ENCODE data around the gene CPT1C.

CPT1C gene

DNA sequence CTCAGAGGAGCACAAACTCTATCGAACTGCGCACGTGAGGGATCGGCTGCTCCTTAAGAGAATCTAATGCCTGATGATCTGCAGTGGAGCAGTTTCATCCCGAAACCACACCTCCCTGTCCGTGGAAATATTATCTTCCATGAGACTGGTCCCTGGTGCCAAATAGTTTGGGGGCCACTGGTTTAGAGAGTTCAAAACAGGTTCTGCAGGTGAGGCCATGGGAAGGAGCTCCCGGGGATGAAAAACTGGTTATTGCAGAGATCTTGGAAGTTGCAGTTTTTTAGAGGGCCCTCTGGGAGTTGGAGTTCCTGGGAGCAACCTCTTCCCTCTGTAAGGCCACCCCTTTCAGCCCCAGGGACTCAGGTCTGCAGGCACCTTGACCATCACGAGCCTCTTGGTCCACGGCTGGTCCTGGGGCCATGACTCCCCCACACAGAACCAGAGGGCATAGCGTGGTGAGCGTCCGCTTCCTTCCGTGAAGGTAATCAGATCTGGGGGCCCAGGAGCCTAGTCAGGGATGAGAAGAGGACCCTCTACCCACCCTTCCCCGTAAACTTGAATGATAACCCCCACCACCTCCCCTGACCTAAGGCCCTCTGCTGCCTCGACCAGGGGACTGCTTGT, 30.5 kb upstream of the CPT1C start:
- DNase-seq (ENCODE audit: low read depth, low spot score): no peak

DNA sequence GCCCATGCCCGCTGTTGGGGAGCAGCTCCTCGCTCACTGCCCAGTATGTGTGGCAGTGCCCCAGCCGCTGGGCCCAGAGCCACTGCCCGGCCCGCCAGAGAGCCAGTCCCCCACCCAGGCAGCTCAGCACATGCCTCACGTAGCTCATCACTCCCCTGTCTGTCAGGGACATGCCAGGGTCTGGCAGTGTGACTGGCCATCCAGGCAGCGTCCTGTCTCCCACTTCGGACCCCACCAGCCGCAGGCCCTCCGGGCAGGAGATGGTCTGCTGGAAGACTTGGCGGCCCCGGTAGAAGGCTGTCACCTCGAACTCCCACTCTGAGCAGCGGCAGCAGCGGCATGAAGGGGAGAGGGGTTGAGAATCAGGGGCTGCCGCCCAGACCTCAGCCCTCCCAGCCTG, 28.9 kb upstream of the CPT1C start:
- DNase-seq (ENCODE audit: low read depth, low spot score): no peak

DNA sequence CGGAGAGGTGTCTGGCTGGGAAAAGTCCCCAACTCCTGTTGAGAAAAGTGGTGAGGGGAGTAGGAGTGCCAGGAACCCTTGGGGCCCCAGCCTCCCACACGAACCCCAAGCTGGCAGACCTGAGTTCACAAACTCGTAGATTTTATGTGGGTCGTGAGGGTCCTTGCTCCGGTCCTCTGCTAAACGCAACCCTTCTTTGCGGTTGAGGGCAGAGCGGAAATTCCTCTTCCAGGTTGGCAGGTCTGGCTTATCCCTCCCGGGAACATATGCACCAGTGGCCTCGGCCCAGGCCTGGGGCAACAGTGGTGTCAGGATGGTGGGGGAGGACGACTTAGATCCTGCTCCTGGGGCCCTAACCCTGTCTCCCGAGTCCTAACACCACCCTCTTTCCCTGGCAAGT, 27.7 kb upstream of the CPT1C start:
- DNase-seq (ENCODE audit: low read depth, low spot score): no peak

DNA sequence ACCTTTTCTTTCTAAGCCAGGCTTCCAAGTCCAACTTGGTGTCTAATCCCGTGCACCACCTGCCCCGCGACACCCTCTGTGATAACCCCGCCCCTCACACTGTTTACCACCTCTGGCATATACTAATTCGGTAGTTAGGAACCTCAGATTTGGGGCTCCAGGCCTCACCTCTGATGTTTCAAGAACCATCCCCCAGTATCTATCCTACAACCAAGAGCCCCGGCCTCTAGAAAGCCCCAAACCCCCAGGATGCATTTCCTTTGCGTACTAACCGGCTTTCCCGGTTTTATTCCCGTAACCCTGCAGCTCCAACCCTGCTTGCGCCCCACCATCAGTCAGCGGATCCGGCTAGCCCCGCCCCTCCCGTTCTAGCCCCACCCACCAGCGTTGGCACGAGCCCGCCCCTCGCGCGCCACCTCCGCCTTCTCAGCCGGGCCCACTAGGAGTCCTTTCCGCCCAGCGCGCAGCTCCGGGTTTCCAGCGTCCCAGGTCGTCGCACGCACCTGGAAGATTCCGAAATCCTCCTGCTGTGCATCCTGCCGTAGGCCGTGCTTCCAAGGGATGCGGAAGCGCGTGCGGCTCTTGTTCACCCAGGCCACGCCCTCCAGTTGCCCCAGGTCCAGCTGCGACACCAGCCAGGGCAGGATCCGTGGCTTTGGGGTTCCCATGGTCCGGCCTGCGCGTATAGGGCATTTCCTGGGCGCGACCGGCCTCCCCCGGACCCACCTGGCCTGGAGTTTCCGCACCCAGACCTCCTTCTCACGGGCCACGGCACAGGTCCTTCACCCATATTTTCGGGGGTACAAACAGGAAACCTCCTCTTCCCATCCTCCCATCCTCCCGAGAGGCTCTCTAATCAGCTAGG, 26.5 kb upstream of the CPT1C start:
- peak; percentile 74 for DNase-seq (ENCODE audit: low read depth, low spot score)

DNA sequence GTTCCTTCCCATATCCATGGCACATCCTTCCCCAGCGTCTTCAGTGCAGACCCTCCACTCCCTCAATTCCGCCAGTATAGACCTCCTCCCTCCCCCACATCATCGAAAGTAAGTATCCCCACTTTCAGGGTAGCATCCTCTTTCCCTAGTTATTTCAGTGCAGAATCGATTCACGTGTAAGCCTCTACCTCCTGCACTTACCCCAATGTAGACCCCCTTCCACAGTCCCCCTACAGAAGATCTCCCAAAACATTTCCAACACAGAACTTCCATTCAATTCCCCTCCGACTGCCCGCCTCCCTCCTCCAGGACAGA, 25.9 kb upstream of the CPT1C start:
- no peak for DNase-seq (ENCODE audit: low read depth, low spot score)

DNA sequence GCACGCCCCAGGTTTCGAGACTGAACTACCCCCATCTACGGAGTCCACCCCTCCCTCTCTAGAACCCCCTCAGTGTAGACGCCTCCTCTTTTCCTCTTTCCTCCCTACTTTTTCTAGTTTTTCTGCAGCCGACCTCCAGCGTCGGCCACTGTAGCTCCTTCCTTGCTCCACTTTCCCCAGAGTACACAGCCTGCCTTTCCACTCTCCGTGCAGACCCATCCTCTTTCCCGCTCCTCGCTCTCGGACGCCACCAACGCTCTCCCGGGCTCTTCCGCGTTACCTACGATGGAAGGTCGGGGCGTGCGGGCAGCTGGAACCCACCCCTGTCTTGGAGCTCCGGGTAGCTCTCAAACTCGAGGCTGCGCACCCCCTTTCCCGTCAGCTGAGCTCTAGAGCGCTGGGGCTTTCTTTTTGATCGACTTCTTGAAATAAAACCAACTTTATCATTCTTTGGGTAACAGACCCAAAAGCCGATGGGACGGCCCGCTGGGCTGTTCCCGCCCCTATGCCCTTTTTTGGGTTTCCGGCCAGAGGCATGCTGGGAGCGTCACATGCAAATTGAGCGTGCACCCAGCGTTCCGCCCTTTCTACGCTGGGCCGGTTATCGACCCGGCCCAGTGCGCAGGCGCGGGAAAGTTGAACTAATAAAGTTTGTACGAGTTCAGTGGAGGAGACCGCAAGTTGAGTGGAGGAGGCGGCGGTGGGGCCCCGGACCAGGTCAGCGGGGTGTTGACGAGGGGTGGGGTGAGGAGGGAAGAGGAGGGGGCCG, 25.4 kb upstream of the CPT1C start, which contains the start of the genes BCL2L12 and IRF3:
Gene BCL2L12 (plus strand): TSS at position 583 of the 769 bp plus-strand sequence. CDS start 760 bp downstream, outside the sequence.
Gene IRF3 (minus strand): TSS at position 507 of the 769 bp plus-strand sequence. CDS start 1,019 bp downstream, outside the sequence.
- peak; percentile 97 for DNase-seq (ENCODE audit: low read depth, low spot score)

DNA sequence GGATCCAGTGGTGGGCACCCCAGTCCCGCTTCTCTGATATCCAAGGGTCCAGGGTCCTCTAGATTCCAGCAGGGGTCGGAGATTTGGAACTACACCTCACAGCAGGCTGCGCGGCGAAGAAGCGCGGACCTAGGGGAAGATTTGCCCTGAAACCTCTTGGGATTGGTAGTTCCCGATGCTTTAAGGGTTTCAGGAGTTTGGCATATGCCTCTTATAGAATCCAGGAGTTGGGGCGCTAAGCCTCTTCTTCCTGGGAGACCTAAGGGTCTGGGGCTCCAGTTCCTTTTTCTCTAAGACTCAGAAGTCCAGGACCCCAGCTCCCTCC, 24.8 kb upstream of the CPT1C start:
- no peak for DNase-seq (ENCODE audit: low read depth, low spot score)

DNA sequence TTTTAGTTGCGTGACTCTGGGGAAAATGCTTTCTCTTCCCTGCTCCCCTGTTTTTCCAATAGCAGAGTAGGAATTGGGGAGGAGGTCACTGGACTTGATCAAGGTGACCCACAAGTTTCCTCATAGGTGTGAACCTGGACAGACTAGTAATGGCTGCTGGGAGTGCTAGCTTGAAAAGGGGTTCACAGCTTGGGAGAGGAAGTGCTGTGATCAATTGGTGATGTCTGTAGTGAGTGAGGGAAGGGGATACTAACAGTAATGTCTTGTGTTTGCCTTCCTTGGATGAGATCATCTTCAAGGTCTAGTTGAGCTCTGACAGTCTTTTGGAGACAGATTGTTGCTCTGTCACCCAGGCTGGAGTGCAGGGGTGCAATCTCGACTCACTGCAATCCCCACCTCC, 23.4 kb upstream of the CPT1C start:
- DNase-seq (ENCODE audit: low read depth, low spot score): no peak

DNA sequence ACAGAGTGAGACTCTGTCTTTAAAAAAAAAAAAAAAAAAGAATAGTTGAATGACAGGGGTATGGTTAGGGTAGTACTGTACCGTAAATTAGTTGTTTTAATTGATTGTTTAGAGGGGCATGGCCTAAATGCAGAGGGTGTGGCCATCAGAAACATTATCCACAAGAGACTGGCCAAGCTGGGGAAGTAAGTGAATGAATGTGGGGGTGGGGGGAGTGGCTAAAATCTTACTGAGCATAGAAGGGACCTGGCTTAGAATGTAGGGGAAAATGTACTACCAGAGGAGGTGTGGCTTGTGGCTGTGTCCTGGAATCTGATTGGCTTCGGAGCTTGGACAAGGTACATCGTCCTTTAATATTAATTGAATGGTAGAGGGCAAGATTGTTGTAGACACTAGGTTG, 21.4 kb upstream of the CPT1C start:
- DNase-seq (ENCODE audit: low read depth, low spot score): no peak

DNA sequence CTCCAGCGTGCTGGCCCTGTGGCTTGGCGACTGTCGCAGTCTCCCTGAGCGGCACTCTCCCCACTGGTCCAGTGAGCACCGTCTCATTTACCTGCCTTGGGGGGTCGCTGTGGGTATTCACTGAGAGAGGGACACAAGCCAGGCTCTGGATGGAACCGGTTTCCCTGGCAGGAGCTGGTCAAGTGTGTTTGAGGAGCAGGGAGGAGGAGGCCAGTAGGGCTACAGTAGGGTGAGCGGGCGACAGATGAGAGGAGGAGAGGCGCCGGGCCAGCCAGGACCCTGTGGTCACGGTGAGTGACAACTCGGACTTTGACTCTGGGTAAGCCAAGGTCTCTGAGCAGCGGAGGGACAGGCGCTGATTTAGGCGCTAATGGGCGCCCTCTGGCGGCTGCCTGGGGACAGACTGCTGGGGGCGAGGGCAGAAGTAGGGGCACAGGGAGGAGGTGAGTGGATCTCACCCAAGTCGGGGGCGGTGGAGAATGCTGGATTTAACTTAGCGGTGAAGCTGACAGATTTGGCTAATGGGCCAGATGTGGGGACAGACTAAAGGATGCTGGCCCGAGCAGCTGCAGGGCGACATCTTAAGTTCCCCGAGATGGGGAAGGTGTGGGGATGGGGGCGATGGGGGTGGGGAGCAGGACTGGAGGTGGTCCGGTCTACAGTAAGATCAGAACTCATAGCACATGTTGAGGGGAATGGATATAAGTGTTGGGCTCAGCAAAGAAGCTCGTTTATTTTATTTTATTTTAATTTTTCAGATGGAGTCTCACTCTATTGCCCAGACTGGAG, 18.6 kb upstream of the CPT1C start:
- peak; percentile 58 for DNase-seq (ENCODE audit: low read depth, low spot score)

DNA sequence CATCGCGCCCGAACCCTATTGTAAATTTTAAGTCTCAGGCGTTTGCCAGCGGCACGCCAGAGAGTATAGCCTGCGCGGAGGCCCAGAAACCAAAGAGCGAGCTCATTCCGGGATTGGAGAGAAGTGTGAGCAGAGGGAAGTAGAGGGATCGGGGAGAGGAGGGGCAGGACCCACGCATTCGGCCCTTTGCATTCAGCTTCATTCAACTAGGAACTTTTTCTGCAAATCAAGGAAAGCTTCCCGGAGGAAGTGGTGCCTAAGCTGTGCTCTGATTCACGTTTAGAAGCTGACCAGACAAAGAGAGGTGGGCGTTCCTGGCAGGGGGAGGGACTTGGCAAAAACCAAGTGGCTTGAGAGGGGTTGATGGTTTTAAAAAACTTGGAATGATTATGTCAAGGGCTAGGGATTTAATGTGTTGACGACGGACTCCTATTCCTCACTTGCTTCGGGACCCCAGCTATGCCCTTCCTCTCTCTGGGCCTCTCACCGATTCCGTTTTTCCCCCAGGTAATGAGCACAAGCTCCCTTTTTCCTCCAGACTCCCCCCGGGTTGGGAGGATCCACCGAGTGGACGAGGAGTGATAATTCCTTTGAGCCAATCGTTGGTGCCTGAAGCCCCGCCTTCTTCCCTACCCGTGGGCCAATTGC, 14.7 kb upstream of the CPT1C start:
- no peak for DNase-seq (ENCODE audit: low read depth, low spot score)

DNA sequence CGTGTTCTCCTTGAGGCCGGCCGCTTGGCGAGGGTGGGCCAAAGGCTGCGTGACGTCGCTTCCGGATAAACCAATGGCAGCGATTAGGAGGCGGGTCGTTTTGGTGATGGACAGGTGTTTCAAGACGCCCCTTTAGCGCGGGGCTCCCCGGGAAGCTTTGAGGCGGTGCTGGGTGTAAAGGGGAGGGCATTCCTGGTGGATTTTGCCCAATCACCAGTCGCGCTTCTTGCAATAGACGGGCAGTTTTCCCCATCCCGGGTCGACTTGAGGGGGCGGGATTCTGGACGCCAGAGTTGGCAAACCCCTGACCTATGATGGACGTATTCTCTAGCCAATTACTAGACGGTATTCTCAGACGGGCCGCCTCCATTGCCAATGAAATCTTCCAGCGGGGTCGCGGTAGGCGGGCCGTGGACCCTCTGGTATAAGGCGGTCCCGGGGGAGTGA, 14.1 kb upstream of the CPT1C start:
- peak; percentile 98 for DNase-seq (ENCODE audit: low read depth, low spot score)

DNA sequence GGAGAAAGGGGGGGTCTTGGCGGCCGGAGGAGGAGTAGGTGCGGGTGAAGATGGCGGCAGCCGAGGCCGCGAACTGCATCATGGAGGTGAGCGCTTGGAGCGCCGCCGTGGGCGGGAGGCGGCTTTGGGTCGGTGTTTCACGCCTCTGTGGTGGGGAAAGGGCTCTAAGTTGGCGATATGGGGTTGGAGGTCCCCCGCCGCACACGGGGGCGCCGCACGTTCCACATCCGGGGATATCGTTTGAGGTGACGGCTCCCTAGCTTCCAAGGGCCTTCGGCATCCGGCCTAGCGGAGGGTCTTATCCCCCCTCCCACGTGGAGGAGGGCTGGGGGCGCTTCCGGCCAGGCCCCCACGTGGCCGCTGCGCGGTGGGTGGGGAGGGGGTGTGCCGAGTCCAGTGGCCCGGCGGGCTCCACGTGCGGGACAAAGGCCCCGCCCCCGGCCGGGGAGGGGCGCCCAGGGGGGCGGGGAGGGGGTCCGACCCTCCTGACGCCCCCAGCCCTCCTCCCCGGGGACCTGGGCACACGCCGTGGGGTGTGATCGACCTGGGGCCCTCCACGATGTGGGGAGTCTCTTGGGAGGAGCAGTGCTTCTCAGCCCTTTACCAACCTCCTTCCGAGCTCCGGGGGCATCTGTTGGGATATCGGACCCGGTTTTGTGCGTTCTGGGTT, 13.6 kb upstream of the CPT1C start, which contains the start of gene PRMT1:
Gene PRMT1 (plus strand): TSS at position 41 of the 670 bp plus-strand sequence. CDS start 10 bp downstream, at position 51.
- no peak for DNase-seq (ENCODE audit: low read depth, low spot score)

DNA sequence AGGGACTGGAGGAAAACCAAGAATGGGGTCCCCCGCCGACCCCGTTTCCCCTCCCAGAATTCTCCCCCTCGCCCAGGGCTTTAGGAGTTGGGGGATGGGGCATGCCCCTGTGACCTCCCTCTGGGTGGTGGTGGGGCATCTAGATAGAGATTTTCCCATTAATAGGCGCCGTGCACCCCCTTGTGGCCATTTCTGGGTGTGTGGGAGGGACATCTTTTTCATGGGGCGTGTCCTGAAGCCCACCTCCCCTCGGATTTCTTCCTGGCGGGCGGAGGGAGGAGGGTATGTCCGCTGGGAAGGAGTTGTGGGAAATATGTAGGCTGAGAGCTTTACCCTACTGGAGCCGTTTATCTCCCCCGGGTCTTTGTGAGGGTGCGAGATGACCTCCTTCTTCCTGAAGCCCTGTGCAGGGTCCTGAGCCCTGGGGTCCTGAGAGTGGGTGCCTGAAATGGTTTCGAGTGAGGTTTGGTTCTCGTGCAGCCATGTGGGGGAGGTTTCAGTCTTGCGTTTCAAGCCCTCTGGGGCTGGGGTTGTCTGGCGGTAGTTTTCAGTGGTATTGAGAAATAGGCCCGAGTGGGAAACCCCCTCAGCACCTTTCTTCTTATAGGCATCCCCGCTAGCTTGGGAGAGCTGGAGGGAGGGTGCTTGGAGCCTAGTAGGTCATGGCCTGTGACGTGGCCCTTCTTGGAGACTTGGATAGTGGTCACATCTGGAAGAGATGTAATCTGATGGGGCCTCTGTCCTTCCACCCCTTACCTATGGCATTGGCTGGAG, 12.8 kb upstream of the CPT1C start:
- DNase-seq (ENCODE audit: low read depth, low spot score): peak; percentile 68

DNA sequence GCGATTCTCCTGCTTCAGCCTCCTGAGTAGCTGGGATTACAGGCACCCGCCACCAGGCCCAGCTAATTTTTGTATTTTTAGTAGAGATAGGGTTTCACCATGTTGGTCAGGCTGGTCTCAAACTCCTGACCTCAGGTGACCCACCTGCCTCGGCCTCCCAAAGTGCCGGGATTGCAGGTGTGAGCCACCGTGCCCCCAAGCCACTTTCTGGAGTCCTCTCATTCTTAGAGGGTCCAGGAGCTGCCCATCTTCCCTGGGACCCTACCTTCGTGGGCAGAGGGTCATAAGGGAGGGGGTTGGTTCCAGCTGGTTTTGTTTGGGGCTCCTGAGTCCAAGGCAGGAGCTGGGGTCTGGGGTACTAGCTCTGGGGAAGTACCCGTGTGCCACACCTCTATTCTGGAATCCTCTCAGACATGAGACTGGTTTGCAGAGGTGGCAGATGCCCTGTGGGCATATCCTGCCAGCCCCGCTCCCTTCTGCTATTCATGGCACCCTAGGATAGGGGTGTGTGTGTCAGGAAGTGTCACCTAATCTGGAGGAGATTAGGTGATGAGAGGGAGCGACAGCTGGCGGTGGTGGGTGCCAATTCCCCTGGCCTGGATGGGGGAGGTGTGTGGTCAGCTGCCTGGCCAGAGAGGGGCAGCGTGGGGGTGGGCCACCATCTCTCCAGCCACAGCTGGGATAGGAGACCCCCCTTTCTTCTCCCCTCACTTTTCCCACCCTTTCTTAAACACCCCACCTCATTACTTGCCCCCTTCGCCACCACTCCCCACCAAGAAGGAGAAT, 11.7 kb upstream of the CPT1C start:
- DNase-seq (ENCODE audit: low read depth, low spot score): no peak

DNA sequence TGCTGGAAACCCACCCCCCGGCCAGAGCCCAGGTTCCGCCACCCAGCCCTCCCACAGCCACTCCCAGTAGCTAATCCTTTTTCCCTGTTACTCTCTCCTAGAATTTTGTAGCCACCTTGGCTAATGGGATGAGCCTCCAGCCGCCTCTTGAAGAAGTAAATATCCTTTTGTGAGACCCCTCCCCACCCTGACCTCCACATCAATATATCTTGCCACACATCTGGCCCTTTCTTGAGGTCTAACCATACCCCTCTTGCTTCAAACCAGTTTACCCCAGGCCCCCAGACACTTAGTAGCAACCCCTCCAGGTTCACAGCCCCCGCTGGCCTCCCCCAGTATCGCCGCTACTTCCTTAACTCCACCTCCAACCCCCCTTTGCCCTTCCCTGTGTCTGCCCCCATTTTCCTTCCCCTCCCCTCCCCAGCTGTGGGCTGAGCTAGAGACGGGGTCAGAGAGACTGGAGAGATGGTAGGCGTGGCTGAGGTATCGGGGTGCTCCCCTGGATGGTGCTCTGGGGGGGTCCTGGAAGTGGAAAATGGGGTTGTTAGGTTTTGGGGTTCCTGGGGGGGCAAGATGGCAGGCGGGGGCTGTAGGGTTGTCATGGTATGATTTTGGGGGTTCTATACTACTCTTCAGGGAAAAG, 11.0 kb upstream of the CPT1C start:
- DNase-seq (ENCODE audit: low read depth, low spot score): no peak

DNA sequence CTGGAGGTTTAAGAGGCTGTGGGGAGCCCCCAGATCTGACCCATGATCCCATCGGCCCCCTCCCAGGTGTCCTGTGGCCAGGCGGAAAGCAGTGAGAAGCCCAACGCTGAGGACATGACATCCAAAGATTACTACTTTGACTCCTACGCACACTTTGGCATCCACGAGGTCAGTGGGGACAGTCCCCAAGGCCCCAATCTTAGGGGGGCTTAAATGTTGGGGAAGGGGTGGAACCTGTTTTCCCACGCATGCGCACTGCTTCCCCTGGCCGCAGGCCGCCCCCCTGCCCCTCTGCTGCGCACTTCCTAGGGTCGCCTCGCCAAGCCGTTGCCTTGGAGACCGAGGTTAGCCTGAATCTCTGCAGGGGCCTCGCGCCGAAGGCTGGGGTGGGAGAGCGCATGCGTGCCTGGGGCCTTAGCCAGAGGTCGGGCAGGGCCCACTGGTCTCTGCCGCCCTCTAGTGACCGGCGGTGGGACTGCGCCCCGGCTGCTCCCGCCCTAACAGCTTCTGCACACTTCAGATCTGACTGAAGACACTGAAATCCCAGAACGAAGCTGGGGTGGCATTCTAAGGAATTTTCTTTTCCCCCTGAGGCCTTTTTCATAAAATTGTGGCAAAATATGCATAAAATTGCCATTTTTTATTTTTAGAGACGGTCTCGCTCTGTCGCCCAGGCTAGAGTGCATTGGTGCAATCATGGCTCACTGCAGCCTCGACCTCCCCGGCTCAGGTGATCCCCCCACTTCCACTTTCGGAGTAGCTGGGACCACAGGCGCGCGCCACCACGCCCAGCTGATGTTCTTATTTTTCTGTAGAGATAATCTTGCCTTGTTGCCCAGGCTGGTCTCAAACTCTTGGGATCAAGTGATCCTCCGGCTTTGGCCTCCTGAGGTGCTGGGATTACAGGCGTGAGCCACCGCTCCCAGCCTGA, 10.2 kb upstream of the CPT1C start:
- peak; percentile 92 for DNase-seq (ENCODE audit: low read depth, low spot score)
